Measurements from ENCODE around the gene NEURL4.
"Not testable (repeated sequence)": the region's sequence is repeated elsewhere in the genome, so short reads cannot be mapped to it uniquely, and the experiment has no call there.

The NEURL4 gene

DNA sequence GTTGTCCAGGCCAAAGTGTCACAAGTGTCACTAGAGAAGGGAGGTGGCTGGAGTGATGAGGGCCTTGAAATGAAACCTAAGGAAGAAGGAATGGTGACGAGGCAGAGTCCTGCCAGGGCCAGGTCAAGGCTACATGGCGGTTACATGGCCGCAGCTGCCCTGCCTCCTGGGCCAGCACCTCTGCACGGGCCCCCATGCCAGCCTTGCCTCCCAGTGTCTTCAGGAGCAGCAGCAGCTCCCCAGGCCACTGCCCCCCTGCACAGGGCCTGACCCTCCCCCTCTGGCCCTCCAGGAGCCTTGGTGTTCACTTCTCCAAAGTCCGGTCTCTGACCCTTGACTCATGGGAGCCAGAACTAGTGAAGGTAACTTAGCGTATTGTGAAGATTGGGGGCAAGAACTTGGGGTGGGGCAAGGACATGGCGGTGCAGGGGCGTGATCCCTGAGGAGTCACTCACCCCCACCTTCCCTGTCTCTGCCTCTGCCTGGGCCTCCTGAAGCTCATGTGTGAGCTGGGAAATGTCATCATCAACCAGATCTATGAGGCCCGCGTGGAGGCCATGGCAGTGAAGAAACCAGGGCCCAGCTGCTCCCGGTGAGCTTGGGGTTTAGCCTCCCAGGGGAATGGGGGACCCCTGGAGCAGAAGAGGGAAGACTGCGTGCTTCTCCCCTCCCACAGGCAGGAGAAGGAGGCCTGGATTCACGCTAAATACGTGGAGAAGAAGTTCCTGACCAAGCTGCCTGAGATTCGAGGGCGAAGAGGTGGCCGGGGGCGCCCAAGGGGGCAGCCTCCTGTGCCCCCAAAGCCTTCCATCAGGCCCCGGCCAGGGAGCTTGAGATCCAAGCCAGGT lies 18.7 kb upstream of the NEURL4 start:
- DNase-seq (ENCODE audit: low spot score) = no peak

- no peak for DNase-seq (ENCODE audit: low spot score)
Measured at GRCh38 chr17:7346761-7347614, 17.9 kb upstream of the NEURL4 start.

- DNase-seq (ENCODE audit: low spot score) = no peak
Measured at GRCh38 chr17:7343250-7343649, 14.1 kb upstream of the NEURL4 start.

- no peak for DNase-seq (ENCODE audit: low spot score)
Measured at GRCh38 chr17:7341842-7342241, 12.7 kb upstream of the NEURL4 start.

GRCh38 chr17:7340179-7340578 lies 11.0 kb upstream of the NEURL4 start:
- DNase-seq (ENCODE audit: low spot score) = no peak

- DNase-seq (ENCODE audit: low spot score) = not testable (repeated sequence)
Measured at GRCh38 chr17:7337600-7337999, 8.5 kb upstream of the NEURL4 start.

DNA sequence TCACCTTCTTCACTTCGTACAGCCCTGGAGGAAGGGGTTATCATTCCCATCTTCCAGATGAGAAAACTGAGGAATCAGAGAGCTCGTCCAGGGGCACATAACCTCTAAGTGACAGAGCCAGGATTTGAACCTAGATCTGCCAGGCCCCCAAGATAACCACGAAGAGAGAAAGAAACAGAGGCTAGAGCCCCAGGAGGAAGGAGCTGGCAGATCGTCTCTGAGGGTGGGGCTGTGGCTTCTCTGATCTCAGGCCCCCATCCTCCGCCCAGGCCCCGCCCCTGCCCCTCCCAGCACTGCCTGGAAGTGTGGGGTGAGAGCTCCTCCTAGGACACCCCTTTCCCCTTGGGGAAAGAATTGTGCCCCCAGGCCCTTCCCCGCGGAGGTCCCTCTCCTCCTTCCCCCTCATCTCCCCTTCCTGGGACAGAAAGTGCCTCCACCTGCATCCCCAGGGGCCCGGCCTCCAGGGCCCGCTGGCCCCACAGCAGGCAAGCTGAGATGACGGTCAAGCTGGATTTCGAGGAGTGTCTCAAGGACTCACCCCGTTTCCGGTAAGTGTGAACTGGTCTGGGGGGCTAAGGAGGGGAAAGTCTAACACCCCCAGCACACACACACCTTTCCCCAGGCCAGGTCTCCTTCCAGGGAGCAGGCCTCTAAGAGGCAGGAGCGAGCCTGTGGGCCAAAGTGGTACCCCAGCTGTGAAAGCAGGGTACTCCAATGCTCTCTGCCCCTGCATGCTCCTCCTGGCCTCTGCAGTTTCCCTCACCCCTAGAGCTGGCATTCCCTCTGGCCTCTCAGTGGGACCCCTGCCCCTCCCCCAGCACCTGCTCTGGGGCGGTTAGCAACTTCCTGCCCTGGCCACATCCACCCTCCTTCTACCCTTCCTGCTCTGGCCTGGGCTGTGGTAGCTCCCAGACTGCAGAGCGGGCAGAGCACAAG lies 7.4 kb upstream of the NEURL4 start, which contains the start of gene ACAP1:
Gene ACAP1, plus strand, starts transcription at position 290 of the 936 bp plus-strand sequence. Its CDS starts 206 bp downstream, at position 496.
- no peak for DNase-seq (ENCODE audit: low spot score)

DNA sequence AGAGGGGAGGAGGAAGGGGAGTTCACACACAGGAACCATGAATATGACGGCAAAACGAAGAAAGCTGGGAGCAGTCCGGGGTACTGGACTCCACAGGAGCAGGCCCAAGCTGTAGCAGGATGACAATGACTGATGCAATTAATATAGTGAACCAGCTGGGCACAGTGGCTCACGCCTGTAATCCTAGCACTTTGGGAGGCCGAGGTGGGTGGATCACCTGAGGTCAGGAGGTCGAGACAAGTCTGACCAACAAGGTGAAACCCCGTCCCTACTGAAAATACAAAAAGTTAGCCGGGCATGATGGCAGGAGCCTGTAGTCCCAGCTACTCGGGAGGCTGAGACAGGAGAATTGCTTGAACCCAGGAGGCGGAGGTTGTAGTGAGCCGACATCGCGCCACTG lies 6.6 kb upstream of the NEURL4 start:
- not testable (repeated sequence) for DNase-seq (ENCODE audit: low spot score)

- no peak for DNase-seq (ENCODE audit: low spot score)
Measured at GRCh38 chr17:7334938-7335538, 5.9 kb upstream of the NEURL4 start.

GRCh38 chr17:7332600-7333069 lies 3.5 kb upstream of the NEURL4 start:
- not testable (repeated sequence) for DNase-seq (ENCODE audit: low spot score)

DNA sequence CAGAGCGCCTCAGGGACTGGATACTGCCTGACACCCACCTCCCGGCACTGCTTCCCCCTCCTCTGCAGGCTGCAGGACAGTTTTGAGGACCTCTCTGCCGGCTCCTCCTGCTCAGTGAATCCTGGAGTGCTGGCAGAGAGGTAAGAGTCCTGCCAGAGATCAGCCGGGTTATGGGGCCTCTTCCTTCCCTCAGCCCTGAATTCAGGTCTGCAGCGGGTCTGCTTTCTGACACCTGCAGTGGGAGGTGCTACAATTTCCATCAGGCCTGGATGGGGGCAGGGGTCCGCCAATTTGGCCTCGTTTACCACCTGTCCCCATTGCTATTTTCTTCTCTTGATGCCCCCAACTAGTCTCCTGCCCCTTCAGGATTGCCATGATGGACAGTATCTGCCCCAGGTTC lies 3.0 kb upstream of the NEURL4 start:
- no peak for DNase-seq (ENCODE audit: low spot score)

DNA sequence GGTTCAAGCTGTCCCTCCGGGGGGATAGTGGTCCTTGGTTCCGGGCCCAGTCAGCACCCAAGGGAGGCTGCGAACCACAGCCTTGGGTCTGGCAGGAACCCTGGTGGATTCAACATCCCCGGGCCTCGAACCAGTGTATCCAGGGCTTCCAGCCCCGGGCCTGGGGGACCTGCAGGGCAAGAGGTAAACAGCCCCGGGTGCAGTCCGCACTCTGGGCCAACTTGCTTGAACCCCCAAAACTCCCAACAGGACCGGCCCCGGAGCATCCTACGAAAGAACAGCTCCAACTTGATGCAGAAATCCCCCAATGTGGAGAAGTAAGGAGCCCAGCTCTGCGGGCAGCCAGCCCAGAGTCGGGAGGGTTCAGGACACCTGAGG lies 1.5 kb upstream of the NEURL4 start:
- no peak for DNase-seq (ENCODE audit: low spot score)

DNA sequence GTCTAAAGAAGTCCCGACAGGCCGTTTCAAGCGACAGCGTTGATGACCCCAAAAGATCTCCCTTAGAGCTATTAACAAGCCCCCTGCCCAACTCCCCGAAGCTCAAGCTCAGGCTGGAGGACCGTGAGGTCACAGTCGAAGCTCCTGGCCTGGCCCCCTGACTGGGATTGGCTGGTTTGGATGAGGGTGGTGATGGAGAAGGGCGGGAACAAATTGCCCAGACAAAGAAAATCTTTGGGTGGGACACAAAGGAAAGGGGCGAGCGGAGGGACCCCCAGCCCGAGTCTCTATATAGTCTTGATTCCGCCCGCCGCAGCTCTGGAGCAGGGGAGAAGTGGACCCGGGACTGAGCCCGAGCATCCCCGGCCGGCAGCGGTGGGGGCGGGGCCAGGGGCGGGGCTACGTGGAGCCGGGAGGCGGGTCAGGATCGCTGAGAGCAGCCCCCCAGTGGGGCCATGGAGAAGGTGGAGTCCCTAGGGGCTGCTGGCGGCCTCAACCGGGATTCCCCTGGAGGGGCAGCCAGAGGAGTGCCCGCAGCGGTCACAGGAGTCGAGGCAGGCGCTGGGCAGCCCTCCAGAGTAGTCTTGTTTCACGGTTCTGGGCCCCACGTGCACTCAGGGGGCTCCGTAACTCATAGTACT lies 982 bp upstream of the NEURL4 start:
- DNase-seq (ENCODE audit: low spot score) = peak; percentile 82

GRCh38 chr17:7329374-7329996 lies 350 bp upstream of the NEURL4 start:
- peak; percentile 98 for DNase-seq (ENCODE audit: low spot score)

DNA sequence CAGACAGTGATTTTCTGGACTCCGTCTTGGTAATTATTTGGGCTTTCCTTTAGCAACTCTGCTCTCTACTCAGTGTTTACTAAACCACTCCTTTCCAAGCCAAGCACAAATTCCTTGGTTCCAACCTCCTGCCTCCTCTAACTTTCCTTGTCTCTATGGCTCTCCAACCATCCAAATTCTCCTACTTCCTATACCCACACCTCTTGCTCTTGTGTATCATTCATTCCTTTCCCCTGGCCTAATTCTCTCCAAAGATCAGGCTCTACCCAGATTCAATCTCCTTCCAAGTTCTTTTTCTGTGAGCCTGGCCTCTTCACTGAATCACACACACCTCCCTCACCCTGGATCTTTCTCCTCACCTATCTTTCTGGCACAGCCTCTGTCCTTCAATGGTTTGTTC lies 1.1 kb downstream of the NEURL4 start:
- DNase-seq (ENCODE audit: low spot score) = no peak

GRCh38 chr17:7327501-7327900 lies 1.6 kb downstream of the NEURL4 start:
- DNase-seq (ENCODE audit: low spot score) = no peak

GRCh38 chr17:7327056-7327455 lies 2.1 kb downstream of the NEURL4 start:
- DNase-seq (ENCODE audit: low spot score) = no peak

DNA sequence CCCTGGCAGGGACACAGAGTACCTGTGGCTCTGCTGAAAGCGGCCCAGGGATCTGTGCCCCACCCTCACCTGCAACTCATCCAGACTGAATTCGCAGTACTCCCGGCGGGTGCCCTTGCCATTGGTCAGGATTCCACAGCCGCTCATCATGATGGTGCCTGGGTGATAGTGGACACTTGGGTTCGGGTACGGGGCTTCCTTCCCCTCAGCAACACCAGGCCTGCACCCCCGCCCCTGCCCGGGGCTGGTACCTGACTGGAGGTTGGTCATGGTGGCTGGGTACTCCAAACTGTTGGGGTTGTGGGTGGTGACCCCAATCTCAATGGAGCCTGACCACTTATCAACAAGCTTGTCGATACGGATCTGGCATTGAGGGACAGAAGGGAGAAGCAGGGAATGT lies 2.9 kb downstream of the NEURL4 start:
- DNase-seq (ENCODE audit: low spot score) = no peak

DNA sequence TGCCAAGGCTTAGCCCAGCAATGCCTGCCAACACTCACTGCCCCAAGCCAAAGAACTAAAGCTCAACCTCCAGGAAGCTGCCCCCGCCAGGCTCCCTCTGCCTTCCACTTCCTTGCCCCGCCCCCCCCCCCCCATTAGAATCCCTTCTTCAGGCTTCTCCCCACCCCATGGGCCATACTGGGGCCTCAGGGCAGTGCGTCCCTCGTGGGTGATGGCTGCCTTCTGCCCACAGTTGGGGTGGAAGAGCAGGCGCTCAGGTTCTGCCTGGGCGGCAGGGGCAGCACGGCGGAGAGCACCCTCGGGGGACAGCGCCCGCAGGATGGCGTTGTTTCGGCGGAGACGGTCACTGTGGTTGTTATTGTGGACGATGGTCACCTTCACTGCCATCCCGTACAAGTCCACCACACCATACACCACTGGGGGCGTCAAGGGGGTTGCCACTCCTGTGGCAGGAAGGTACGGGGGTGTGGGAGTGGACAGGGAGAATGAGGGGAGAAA lies 4.1 kb downstream of the NEURL4 start:
- DNase-seq (ENCODE audit: low spot score) = no peak

DNA sequence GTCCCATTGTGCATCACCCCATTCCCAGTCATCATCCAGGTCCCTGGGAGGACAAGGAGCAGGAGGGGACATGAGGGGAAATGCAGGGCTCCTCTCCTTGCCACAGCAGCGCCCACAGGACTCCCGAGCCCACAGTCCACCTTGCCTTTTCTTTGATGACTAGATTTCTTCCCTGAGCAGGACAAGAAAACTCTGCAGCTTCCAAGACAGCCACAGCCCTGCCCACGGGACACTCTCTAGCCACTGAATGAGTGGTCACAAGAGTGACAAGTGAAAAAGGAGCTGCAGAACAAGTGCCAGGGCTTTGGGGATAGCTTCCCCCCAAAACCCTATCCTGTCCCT lies 4.7 kb downstream of the NEURL4 start:
- no peak for DNase-seq (ENCODE audit: low spot score)
